ENCODE results near the gene BEAN1. TPM values are rescaled to one million over a fixed set of nuclear protein-coding genes. Genes with fewer than 3 reads are reported as not detected.
A peak's percentile ranks its signal among the peaks of the same experiment; 100 is the strongest.

Gene BEAN1
- total RNA-seq, 6 donors from 2014 or later = 0.22 to 1.0 (median 0.35) TPM; not detected in 2

DNA sequence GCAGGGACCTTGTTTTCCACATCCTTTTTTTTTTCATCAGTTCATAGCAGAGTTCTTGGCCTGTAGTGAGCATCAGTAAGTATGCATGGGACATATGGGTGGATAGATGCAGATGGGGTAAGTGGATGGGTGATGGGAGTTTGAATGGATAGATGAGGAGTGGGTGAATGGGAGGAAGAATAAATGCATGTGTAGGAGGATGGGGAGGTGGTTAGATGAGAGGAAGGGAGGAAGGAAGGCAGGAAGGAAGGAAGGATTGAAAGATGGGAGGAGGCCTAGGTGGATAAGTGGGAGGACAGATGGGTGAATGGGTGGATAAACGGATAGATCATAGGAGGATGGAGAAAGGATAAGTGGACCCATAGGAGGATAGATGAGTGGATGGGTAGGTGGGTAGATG is 3.9 kb upstream of the BEAN1 start:
- H3K36me3 ChIP-seq = no peaks in the 10 kb centered on the region
- peaks cover 16 to 19% (median 18%) of the 10 kb centered on the region in 4 donors for H3K4me1 ChIP-seq
- ATAC-seq (ENCODE audit: low FRiP score in 2 of 2) (no peak), DNase-seq (no peak)
- H3K27me3 ChIP-seq = peaks cover 0 to 25% (median 15%) of the 10 kb centered on the region in 4 donors
- H3K27ac ChIP-seq = no peak overlapping the region
- no peak for TF ChIP-seq POLR2AphosphoS5 (IDR thresholded peaks at IDR 0.05)
- TF ChIP-seq EP300 (IDR thresholded peaks at IDR 0.05) = no peak
- TF ChIP-seq CTCF (IDR thresholded peaks at IDR 0.05) = no peak
- TF ChIP-seq POLR2A (IDR thresholded peaks at IDR 0.05) = no peak
- 83 to 86% methylated on average over 1 of the region's 1 CpG for WGBS, 2 donors
- no peaks in the 10 kb centered on the region for H3K9me3 ChIP-seq
- H3K4me3 ChIP-seq = no peak overlapping the region

DNA sequence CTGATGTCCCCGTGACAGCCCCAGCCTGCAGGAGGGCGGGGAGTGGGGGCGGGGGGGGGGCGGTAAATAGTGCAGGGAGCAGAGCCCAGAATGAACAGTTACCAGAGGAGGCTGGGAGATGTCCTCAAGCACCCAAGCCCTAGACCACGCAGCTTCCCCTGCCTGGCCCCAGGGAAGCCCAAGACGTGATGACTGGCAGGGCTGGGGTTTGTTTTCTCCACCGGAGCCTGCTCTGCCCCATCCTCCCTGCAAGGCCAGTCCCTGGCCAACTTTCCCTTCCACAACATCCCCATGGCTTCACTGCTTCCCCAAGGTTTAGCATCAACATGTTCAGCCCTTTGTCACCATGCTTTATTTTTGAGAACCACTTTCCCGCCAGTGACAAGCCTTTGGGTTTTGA is 1.4 kb upstream of the BEAN1 start:
- Histone ChIP-seq H3K27me3 (peaks cover 0 to 30% (median 15%) of the 10 kb centered on the region in 4 donors), H3K27ac (no peak overlapping the region), H3K36me3 (no peaks in the 10 kb centered on the region), H3K9me3 (no peaks in the 10 kb centered on the region), H3K4me1 (peaks cover 16 to 21% (median 19%) of the 10 kb centered on the region in 4 donors), H3K4me3 (no peak overlapping the region)
- WGBS, 2 donors = 30 to 67% methylated on average over 8 of the region's 8 CpGs
- DNase-seq (no peak), ATAC-seq (ENCODE audit: low FRiP score in 2 of 2) (no peak)
- no peak for TF ChIP-seq POLR2A (IDR thresholded peaks at IDR 0.05)
- TF ChIP-seq CTCF (IDR thresholded peaks at IDR 0.05) = no peak
- TF ChIP-seq EP300 (IDR thresholded peaks at IDR 0.05) = no peak
- TF ChIP-seq POLR2AphosphoS5 (IDR thresholded peaks at IDR 0.05) = no peak

GRCh38 chr16:66426112-66427035 is 721 bp upstream of the BEAN1 start:
- Histone ChIP-seq H3K27ac (no peak overlapping the region), H3K9me3 (no peaks in the 10 kb centered on the region), H3K4me3 (peak overlapping the region in 3 of 4 donors; percentile 45 to 54 (median 51)), H3K36me3 (no peaks in the 10 kb centered on the region), H3K27me3 (peaks cover 0 to 30% (median 15%) of the 10 kb centered on the region in 4 donors), H3K4me1 (peaks cover 16 to 21% (median 19%) of the 10 kb centered on the region in 4 donors)
- ATAC-seq (ENCODE audit: low FRiP score in 2 of 2) = peak in 1 of 2 donors; percentile 48
- peak in 1 of 2 donors; percentile 64 for DNase-seq
- WGBS, 2 donors = 13 to 22% methylated on average over 24 to 26 of the region's 56 CpGs
- TF ChIP-seq CTCF (IDR thresholded peaks at IDR 0.05) (no peak), EP300 (IDR thresholded peaks at IDR 0.05) (no peak), POLR2A (IDR thresholded peaks at IDR 0.05) (no peak), POLR2AphosphoS5 (IDR thresholded peaks at IDR 0.05) (no peak)

DNA sequence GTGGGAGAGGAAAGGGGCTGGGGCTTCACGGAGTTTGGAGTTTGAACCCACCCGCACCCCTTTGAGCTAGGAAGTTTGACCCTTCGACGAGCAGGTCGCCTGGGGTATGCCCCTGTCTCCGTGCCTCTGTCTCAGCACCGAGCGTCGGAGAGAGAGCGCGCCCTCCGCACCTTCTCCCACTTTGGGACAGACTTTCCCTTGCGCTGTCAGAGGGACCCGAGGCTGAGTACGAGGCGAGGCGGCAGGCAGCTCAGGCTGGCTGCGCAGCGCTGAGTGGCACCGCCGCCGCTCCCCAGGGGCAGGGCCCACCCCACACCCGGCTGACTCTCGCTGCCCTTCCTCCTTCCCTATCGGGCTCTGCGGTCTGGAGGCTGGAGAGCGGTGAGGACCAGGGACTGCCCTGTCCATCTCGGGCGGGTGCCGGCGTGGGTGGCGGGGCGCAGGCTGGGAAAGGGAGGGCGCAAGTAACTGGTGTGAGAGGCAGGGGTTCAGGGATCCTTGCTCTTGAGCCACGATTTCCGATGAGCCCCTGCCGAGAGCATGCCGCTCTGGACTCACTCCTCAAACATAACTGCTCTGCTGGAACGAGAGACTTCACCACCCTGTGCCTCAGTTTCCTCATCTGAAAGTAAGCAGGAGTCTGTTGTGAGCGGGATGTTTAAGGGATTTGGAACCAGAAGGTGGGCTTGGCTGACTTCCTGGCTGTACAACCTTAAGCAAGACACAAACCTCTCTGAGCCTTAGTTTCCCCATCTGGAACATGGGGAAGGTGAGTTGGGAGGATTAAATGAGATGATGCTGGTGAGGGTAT is 981 bp downstream of the BEAN1 start:
- H3K36me3 ChIP-seq = no peaks in the 10 kb centered on the region
- DNase-seq (peak; percentile 24 to 86), ATAC-seq (ENCODE audit: low FRiP score in 2 of 2) (peak; percentile 47 to 54)
- peaks cover 16 to 22% (median 19%) of the 10 kb centered on the region in 4 donors for H3K4me1 ChIP-seq
- 14 to 22% methylated on average over 3 to 33 of the region's 40 CpGs for WGBS, 2 donors
- peaks cover 0 to 30% (median 15%) of the 10 kb centered on the region in 4 donors for H3K27me3 ChIP-seq
- TF ChIP-seq EP300 (IDR thresholded peaks at IDR 0.05) (no peak), CTCF (IDR thresholded peaks at IDR 0.05) (no peak), POLR2A (IDR thresholded peaks at IDR 0.05) (no peak), POLR2AphosphoS5 (IDR thresholded peaks at IDR 0.05) (no peak)
- H3K9me3 ChIP-seq = no peaks in the 10 kb centered on the region
- H3K27ac ChIP-seq = no peak overlapping the region
- peak overlapping the region in 3 of 4 donors; percentile 51 to 66 (median 54) for H3K4me3 ChIP-seq
